IMR-90 (cell line): ENCODE measurements around the gene CD151.

Experiments
- BHLHE40 ChIP-seq: fragments of 150-350 bp; IDR thresholded peaks from 2 replicates; pipeline ENCODE4 v1.6.1; 2016; ENCODE audit warnings: mild to moderate bottlenecking, low read depth, low read length
- CEBPB ChIP-seq: IDR thresholded peaks from 2 replicates; pipeline ENCODE4 v1.6.1; 2012; ENCODE audit warnings: low read depth, low read length, improper control_type of control experiment
- CHD1 ChIP-seq: IDR thresholded peaks from 2 replicates; pipeline ENCODE4 v1.6.1; 2012; ENCODE audit warnings: low read depth, low read length, improper control_type of control experiment
- FOS ChIP-seq: fragments of 150-350 bp; IDR thresholded peaks from 2 replicates; pipeline ENCODE4 v1.6.1; 2016; ENCODE audit warnings: low read depth, low read length
- MXI1 ChIP-seq: IDR thresholded peaks from 2 replicates; pipeline ENCODE4 v1.6.1; 2012; ENCODE audit warnings: low read depth, mild to moderate bottlenecking, low read length, moderate library complexity, borderline replicate concordance
- POLR2A ChIP-seq: IDR thresholded peaks from 2 replicates; pipeline ENCODE4 v1.6.1; 2012; ENCODE audit warnings: mild to moderate bottlenecking, low read depth, low read length
- RAD21 ChIP-seq: IDR thresholded peaks from 2 replicates; pipeline ENCODE4 v1.6.1; 2012; ENCODE audit warnings: low read length, improper control_type of control experiment
- RCOR1 ChIP-seq: IDR thresholded peaks from 2 replicates; pipeline ENCODE4 v1.6.1; 2012; ENCODE audit warnings: mild to moderate bottlenecking, low read length, improper control_type of control experiment; ENCODE audit not compliant: insufficient replicate concordance
- RFX5 ChIP-seq: IDR thresholded peaks from 2 replicates; pipeline ENCODE4 v1.8.0; 2012; ENCODE audit warnings: low read depth, mild to moderate bottlenecking, low read length, moderate library complexity
- SMC3 ChIP-seq: fragments of 150-350 bp; IDR thresholded peaks from 2 replicates; pipeline ENCODE4 v1.6.1; 2016; ENCODE audit warnings: low read depth, mild to moderate bottlenecking, antibody characterized with exemption, low read length, moderate library complexity
- TF ChIP-seq, protein P1 (sequence below): conservative IDR thresholded peaks from 2 replicates; pipeline ENCODE4 v1.5.1; 2012; ENCODE audit warnings: mild to moderate bottlenecking, low read depth, low read length, improper control_type of control experiment
- TF ChIP-seq, protein P2 (sequence below): fragments of 150-350 bp; IDR thresholded peaks from 2 replicates; pipeline ENCODE4 v1.6.1; 2016; ENCODE audit warnings: low read depth, mild to moderate bottlenecking, low read length, moderate library complexity, borderline replicate concordance

DNA sequence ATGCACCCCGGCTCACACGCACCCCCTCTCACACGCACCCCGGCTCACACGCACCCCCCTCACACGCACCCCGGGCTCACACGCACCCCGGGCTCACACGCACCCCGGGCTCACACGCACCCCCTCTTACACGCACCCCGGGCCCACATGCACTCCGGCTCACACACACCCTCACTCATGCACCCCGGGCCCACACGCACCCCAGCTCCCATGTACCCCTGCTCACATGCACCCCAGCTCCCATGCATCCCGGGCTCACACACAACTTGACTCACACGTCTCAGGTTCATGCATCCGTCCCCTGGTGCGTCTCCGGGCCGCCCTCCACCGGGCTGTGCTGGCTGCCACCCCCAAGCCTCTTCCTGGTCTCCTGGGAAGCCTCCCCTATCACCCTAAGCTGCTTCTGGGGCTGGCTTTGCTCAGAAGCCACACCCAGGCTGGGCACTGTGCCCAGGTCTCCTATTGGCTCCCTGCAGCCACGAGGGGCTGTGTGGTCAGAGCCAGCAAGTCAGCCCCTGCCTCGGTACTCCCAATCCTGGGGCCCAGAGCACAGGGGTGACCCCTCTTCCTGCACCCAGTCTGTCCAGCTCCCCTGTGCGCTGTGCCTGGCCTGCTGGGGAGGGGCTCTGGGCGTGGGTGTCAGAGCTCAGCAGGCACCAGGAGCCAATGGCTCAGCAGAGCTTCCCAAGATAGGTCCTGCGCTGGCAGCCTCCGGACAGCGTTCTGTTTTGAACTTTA is 26.8 kb downstream of the CD151 start:
- TF ChIP-seq MXI1 = no peak
- TF ChIP-seq, protein P1, sequence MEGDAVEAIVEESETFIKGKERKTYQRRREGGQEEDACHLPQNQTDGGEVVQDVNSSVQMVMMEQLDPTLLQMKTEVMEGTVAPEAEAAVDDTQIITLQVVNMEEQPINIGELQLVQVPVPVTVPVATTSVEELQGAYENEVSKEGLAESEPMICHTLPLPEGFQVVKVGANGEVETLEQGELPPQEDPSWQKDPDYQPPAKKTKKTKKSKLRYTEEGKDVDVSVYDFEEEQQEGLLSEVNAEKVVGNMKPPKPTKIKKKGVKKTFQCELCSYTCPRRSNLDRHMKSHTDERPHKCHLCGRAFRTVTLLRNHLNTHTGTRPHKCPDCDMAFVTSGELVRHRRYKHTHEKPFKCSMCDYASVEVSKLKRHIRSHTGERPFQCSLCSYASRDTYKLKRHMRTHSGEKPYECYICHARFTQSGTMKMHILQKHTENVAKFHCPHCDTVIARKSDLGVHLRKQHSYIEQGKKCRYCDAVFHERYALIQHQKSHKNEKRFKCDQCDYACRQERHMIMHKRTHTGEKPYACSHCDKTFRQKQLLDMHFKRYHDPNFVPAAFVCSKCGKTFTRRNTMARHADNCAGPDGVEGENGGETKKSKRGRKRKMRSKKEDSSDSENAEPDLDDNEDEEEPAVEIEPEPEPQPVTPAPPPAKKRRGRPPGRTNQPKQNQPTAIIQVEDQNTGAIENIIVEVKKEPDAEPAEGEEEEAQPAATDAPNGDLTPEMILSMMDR = no peak
- TF ChIP-seq FOS = no peak
- no peak for TF ChIP-seq RAD21
- TF ChIP-seq POLR2A = no peak
- TF ChIP-seq SMC3 = no peak
- TF ChIP-seq RCOR1 = no peak
- TF ChIP-seq CEBPB = no peak
- TF ChIP-seq, protein P2, sequence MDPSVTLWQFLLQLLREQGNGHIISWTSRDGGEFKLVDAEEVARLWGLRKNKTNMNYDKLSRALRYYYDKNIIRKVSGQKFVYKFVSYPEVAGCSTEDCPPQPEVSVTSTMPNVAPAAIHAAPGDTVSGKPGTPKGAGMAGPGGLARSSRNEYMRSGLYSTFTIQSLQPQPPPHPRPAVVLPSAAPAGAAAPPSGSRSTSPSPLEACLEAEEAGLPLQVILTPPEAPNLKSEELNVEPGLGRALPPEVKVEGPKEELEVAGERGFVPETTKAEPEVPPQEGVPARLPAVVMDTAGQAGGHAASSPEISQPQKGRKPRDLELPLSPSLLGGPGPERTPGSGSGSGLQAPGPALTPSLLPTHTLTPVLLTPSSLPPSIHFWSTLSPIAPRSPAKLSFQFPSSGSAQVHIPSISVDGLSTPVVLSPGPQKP = no peak
- no peak for TF ChIP-seq RFX5
- TF ChIP-seq CHD1 = no peak
- no peak for TF ChIP-seq BHLHE40
